Activated T-cell treated with anti-CD3 and anti-CD28 coated beads, Interleukin-2, amount 50 U/mL, for 72 hours (primary cell): ENCODE measurements around the gene TTC12. TPM values are rescaled to one million over a fixed set of nuclear protein-coding genes. Genes with fewer than 3 reads are reported as not detected.
A peak's percentile ranks its signal among the peaks of the same experiment; 100 is the strongest.

Experiments
- ATAC-seq, 2 donors: fragments of 150-1000 bp; cut with Tn5 transposase; replicated peaks in 1 of 2; 2 replicates each; pipeline ENCODE4 v1.10.0; 2021; ENCODE audit warnings: moderate library complexity in 2 of 2, mild to moderate bottlenecking in 1 of 2
- DNase-seq, 2 donors: peaks; one replicate each; pipeline ENCODE4 v3.0.0; 2021 to 2022; ENCODE audit warnings: mixed read lengths in 1 of 2
- H3K27ac Mint-ChIP-seq: one replicate; pipeline ENCODE4 v1.8.0; 2022; ENCODE audit warnings: mild to moderate bottlenecking, moderate library complexity, mixed read lengths
- H3K27me3 Mint-ChIP-seq: one replicate; pipeline ENCODE4 v1.8.0; 2022; ENCODE audit warnings: low read depth, mixed read lengths
- H3K36me3 Mint-ChIP-seq, 2 donors: one replicate each; pipeline ENCODE4 v1.8.0; 2022; ENCODE audit warnings: mixed read lengths in 2 of 2, mild to moderate bottlenecking in 1 of 2; ENCODE audit not compliant: insufficient read depth in 2 of 2
- H3K4me1 Mint-ChIP-seq: one replicate; pipeline ENCODE4 v1.8.0; 2022; ENCODE audit warnings: low read depth, mixed read lengths
- H3K4me3 Mint-ChIP-seq, 2 donors: one replicate each; pipeline ENCODE4 v1.8.0; 2022; ENCODE audit warnings: mild to moderate bottlenecking in 2 of 2, mixed read lengths in 2 of 2, moderate library complexity in 2 of 2
- H3K9me3 Mint-ChIP-seq, 2 donors: one replicate each; pipeline ENCODE4 v1.8.0; 2022; ENCODE audit warnings: mixed read lengths in 2 of 2
- total RNA-seq, 2 donors: library from RNA; stranded (reverse); gene quantifications; one replicate each; pipeline ENCODE4 v1.2.3, GENCODE V29; 2022

The TTC12 gene, protein sequence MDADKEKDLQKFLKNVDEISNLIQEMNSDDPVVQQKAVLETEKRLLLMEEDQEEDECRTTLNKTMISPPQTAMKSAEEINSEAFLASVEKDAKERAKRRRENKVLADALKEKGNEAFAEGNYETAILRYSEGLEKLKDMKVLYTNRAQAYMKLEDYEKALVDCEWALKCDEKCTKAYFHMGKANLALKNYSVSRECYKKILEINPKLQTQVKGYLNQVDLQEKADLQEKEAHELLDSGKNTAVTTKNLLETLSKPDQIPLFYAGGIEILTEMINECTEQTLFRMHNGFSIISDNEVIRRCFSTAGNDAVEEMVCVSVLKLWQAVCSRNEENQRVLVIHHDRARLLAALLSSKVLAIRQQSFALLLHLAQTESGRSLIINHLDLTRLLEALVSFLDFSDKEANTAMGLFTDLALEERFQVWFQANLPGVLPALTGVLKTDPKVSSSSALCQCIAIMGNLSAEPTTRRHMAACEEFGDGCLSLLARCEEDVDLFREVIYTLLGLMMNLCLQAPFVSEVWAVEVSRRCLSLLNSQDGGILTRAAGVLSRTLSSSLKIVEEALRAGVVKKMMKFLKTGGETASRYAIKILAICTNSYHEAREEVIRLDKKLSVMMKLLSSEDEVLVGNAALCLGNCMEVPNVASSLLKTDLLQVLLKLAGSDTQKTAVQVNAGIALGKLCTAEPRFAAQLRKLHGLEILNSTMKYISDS
- 10 to 100 TPM; 11.4 to 17.4 TPM for total RNA-seq

- peaks cover 18% of the 10 kb centered on the region for H3K4me1 Mint-ChIP-seq
- H3K27me3 Mint-ChIP-seq = no peaks in the 10 kb centered on the region
- peak; percentile 99 for ATAC-seq
- peak; percentile 95 to 97 for DNase-seq
- peaks cover 0 to 3% of the 10 kb centered on the region in 2 donors for H3K9me3 Mint-ChIP-seq
- peaks cover 5 to 8% of the 10 kb centered on the region in 2 donors for H3K36me3 Mint-ChIP-seq
- H3K4me3 Mint-ChIP-seq = peak within 1 kb of the TSS; percentile 81 to 85
- peak within 1 kb of the TSS; percentile 68 for H3K27ac Mint-ChIP-seq
Measured at GRCh38 chr11:113314389-113315301, at the start of gene TTC12. TSS of gene TTC12 (plus strand) at chr11:113314583. CDS start at chr11:113316258, 1,675 bp downstream.

- Mint-ChIP-seq H3K4me3 (no peak overlapping the region), H3K27ac (no peak overlapping the region), H3K9me3 (no peaks in the 10 kb centered on the region), H3K36me3 (no peaks in the 10 kb centered on the region), H3K27me3 (peaks cover 9% of the 10 kb centered on the region), H3K4me1 (no peaks in the 10 kb centered on the region)
- no peak for DNase-seq
- no peak for ATAC-seq
Measured at GRCh38 chr11:113265362-113265761, 49.0 kb upstream of the TTC12 start.

DNA sequence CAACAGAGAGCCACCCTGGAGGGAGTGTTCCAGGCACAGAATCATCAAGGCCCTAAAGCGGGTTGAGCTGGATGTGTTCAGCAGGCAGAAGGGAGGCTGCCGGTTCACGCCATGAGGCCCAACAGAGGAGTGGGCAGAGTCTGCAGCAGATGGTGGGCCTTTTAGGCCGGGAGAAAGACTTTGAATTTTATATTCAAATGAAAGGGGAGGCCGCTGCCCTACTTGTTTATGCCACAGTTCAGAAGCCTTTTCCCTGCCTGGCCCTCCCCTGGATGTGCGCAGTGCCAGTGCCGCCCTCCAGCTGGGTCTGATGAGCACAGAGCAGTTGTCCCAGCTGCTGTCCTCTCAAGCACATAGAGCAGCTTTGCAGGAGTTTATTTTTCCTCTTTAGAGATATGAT lies 46.9 kb upstream of the TTC12 start:
- Mint-ChIP-seq H3K27me3 (peaks cover 14% of the 10 kb centered on the region), H3K36me3 (no peaks in the 10 kb centered on the region), H3K4me1 (no peaks in the 10 kb centered on the region), H3K9me3 (no peaks in the 10 kb centered on the region), H3K27ac (no peak overlapping the region), H3K4me3 (no peak overlapping the region)
- DNase-seq (no peak), ATAC-seq (no peak)

DNA sequence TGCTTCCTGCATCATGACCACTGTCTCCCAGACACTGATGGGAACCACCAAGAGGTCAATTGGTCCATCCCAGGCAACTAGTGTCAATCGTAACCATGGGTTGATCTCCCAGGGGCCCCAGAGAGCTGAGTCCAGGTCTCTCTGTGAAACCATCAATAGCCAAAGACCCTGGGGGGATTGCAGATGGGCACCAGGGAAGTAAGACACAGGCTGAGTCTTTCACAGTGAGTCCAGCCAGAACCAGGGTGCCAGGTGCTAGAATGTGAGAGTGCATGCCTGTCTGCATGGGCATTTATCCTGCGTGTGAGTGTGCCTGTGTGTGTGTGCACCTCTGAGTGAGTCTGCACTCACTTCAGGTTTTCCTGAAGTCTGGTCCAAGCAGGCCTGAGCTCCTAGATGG lies 45.3 kb upstream of the TTC12 start:
- DNase-seq (no peak), ATAC-seq (no peak)
- Mint-ChIP-seq H3K27me3 (peaks cover 14% of the 10 kb centered on the region), H3K9me3 (no peaks in the 10 kb centered on the region), H3K27ac (no peak overlapping the region), H3K4me1 (no peaks in the 10 kb centered on the region), H3K4me3 (no peak overlapping the region), H3K36me3 (no peaks in the 10 kb centered on the region)

GRCh38 chr11:113269636-113270035 lies 44.7 kb upstream of the TTC12 start:
- H3K4me1 Mint-ChIP-seq = no peaks in the 10 kb centered on the region
- H3K36me3 Mint-ChIP-seq = no peaks in the 10 kb centered on the region
- no peaks in the 10 kb centered on the region for H3K9me3 Mint-ChIP-seq
- peaks cover 14% of the 10 kb centered on the region for H3K27me3 Mint-ChIP-seq
- ATAC-seq (no peak), DNase-seq (no peak)
- no peak overlapping the region for H3K4me3 Mint-ChIP-seq
- no peak overlapping the region for H3K27ac Mint-ChIP-seq

DNA sequence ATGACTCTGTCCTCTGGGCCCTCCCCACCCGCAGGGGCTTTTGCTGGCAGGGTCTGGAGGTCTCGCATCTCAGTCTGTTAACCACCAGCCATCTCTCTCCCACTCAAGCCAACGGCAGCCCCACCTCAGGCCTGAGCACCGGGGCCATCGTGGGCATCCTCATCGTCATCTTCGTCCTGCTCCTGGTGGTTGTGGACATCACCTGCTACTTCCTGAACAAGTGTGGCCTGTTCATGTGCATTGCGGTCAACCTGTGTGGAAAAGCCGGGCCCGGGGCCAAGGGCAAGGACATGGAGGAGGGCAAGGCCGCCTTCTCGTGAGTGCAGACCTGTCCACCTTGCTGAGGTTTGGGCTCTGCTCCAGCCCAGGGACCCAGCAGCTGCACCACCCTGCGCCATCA lies 44.3 kb upstream of the TTC12 start:
- no peak overlapping the region for H3K27ac Mint-ChIP-seq
- H3K4me3 Mint-ChIP-seq = no peak overlapping the region
- ATAC-seq = no peak
- no peak for DNase-seq
- peaks cover 14% of the 10 kb centered on the region for H3K27me3 Mint-ChIP-seq
- H3K4me1 Mint-ChIP-seq = no peaks in the 10 kb centered on the region
- H3K36me3 Mint-ChIP-seq = no peaks in the 10 kb centered on the region
- no peaks in the 10 kb centered on the region for H3K9me3 Mint-ChIP-seq

GRCh38 chr11:113271551-113272245 lies 42.7 kb upstream of the TTC12 start:
- no peak for ATAC-seq
- DNase-seq = no peak
- Mint-ChIP-seq H3K36me3 (no peaks in the 10 kb centered on the region), H3K9me3 (no peaks in the 10 kb centered on the region), H3K4me1 (no peaks in the 10 kb centered on the region), H3K27me3 (peaks cover 8% of the 10 kb centered on the region), H3K4me3 (no peak overlapping the region), H3K27ac (no peak overlapping the region)

- ATAC-seq = no peak
- no peak overlapping the region for H3K27ac Mint-ChIP-seq
- H3K9me3 Mint-ChIP-seq = no peaks in the 10 kb centered on the region
- DNase-seq = no peak
- peaks cover 8% of the 10 kb centered on the region for H3K27me3 Mint-ChIP-seq
- H3K4me1 Mint-ChIP-seq = no peaks in the 10 kb centered on the region
- no peaks in the 10 kb centered on the region for H3K36me3 Mint-ChIP-seq
- no peak overlapping the region for H3K4me3 Mint-ChIP-seq
Measured at GRCh38 chr11:113272281-113272680, 42.1 kb upstream of the TTC12 start.

DNA sequence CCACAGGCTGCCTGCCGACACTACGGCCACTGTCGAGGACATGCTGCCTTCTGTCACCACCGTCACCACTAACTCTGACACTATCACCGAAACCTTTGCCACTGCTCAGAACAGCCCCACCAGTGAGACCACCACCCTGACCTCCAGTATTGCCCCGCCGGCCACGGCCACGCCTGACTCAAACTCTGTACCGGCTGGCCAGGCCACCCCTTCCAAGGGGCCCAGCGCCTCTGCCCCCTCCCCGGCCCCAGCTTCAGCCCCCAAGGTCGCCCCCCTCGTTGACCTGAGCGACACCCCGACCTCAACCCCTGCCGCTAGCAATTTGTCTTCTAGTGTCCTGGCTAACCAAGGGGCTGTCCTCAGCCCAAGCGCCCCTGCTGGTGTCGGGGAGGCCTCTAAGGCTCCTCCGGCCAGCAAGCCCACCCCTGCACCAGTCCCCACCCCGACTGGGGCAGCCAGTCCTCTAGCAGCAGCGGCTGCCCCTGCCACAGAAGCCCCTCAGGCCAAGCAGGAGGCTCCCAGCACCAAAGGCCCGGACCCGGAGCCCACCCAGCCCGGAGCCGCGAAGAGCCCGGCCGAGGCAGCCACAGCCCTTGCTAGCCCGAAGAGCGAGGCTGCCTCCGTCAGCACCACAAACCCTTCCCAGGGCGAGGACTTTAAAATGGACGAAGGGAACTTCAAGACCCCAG lies 41.3 kb upstream of the TTC12 start:
- Mint-ChIP-seq H3K36me3 (no peaks in the 10 kb centered on the region), H3K4me3 (no peak overlapping the region), H3K4me1 (no peaks in the 10 kb centered on the region)

DNA sequence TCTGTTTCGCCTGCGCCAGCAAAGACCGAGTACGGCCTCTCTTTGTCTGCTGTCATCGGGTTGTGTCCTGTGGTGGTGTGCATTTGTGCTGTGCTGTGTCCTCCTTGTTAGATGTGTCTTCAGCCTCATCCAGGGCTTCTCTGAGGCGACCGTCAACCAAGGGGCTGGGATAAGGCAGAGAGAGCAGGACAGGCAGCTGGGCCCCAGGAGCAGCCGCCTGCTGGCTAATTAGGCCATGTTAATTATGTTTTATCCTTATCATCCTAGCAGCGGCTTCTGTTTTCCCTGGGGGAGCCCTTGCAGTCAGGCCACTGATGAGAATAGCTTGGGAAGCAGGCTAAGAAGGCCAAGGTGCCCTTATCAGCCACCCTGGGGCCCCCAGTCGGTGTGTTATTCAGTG lies 40.7 kb upstream of the TTC12 start:
- DNase-seq = no peak
- Mint-ChIP-seq H3K9me3 (no peaks in the 10 kb centered on the region), H3K36me3 (no peaks in the 10 kb centered on the region), H3K27ac (no peak overlapping the region), H3K4me1 (no peaks in the 10 kb centered on the region), H3K27me3 (peaks cover 8% of the 10 kb centered on the region), H3K4me3 (no peak overlapping the region)
- ATAC-seq = no peak

More for the DNA sequence above, 41.3 kb upstream of the TTC12 start:
- ATAC-seq = no peak
- no peaks in the 10 kb centered on the region for H3K9me3 Mint-ChIP-seq
- peaks cover 8% of the 10 kb centered on the region for H3K27me3 Mint-ChIP-seq
- DNase-seq = no peak
- H3K27ac Mint-ChIP-seq = no peak overlapping the region

- Mint-ChIP-seq H3K36me3 (no peaks in the 10 kb centered on the region), H3K27ac (no peak overlapping the region)
Measured at GRCh38 chr11:113274713-113275582, 39.4 kb upstream of the TTC12 start.

More at GRCh38 chr11:113274713-113275582, 39.4 kb upstream of the TTC12 start:
- ATAC-seq = no peak
- peaks cover 8% of the 10 kb centered on the region for H3K27me3 Mint-ChIP-seq
- no peaks in the 10 kb centered on the region for H3K4me1 Mint-ChIP-seq
- no peaks in the 10 kb centered on the region for H3K9me3 Mint-ChIP-seq
- no peak overlapping the region for H3K4me3 Mint-ChIP-seq
- DNase-seq = no peak
